A673 (cell line): ENCODE measurements around the gene OR10H1. TPM values are rescaled to one million over a fixed set of nuclear protein-coding genes. Genes with fewer than 3 reads are reported as not detected.
A peak's percentile ranks its signal among the peaks of the same experiment; 100 is the strongest.
"Not testable (repeated sequence)": the region's sequence is repeated elsewhere in the genome, so short reads cannot be mapped to it uniquely, and the experiment has no call there.

Experiments used
- BruUV-seq: library from RNA; stranded (reverse); fragments of 400-500 nt; replicated peaks from 2 replicates; lab custom pipeline; 2021; lab: Mats Ljungman, UMichigan
- CTCF ChIA-PET: fragments of 300-600 bp; sonication (Branson Sonifier 250); formaldehyde crosslinking; loops from one replicate; lab custom pipeline; 2022; ENCODE audit warnings: antibody characterized with exemption; lab: Charles Lee
- POLR2A ChIA-PET: fragments of 300-600 bp; sonication (Branson Sonifier 250); formaldehyde crosslinking; loops from one replicate; lab custom pipeline; 2022; ENCODE audit warnings: antibody characterized with exemption; ENCODE audit not compliant: low non-redundant PET; lab: Charles Lee
- DNase-seq: peaks from one replicate; pipeline ENCODE4 v3.0.0-alpha.2; 2015; ENCODE audit warnings: low spot score
- H3K27ac ChIP-seq: fragments of 200-600 bp; sonication (generic); 2 replicates; pipeline ENCODE4 v1.5.1; 2016; ENCODE audit warnings: mixed run types, low read depth, mild to moderate bottlenecking, mixed read lengths, antibody characterized with exemption, low read length; ENCODE audit not compliant: poor library complexity, severe bottlenecking
- H3K27me3 ChIP-seq: fragments of 200-600 bp; sonication (generic); replicated peaks from 2 replicates; pipeline ENCODE4 v1.6.1; 2017; ENCODE audit warnings: mixed run types, low read depth, mild to moderate bottlenecking, mixed read lengths, antibody characterized with exemption, low read length; ENCODE audit not compliant: insufficient read depth, poor library complexity
- H3K36me3 ChIP-seq: fragments of 200-600 bp; sonication (generic); 2 replicates; pipeline ENCODE4 v1.6.1; 2016; ENCODE audit warnings: mixed run types, mild to moderate bottlenecking, mixed read lengths, antibody characterized with exemption, low read length; ENCODE audit not compliant: insufficient read depth, poor library complexity, severe bottlenecking
- H3K4me1 ChIP-seq: fragments of 200-600 bp; sonication (generic); 2 replicates; pipeline ENCODE4 v1.6.1; 2017; ENCODE audit warnings: mixed run types, mild to moderate bottlenecking, mixed read lengths, antibody characterized with exemption, low read length; ENCODE audit not compliant: insufficient read depth, poor library complexity, severe bottlenecking
- H3K4me3 ChIP-seq: fragments of 200-600 bp; sonication (generic); 2 replicates; pipeline ENCODE4 v1.5.1; 2016; ENCODE audit warnings: low read depth, mixed run types, mild to moderate bottlenecking, mixed read lengths, low read length; ENCODE audit not compliant: poor library complexity, severe bottlenecking
- H3K9me3 ChIP-seq: fragments of 200-600 bp; sonication (generic); 2 replicates; pipeline ENCODE4 v1.6.1; 2016; ENCODE audit warnings: mixed run types, low read depth, mild to moderate bottlenecking, mixed read lengths, antibody characterized with exemption, low read length; ENCODE audit not compliant: poor library complexity, severe bottlenecking
- EZH2 ChIP-seq: fragments of 200-600 bp; sonication (generic); IDR thresholded peaks from 2 replicates; pipeline ENCODE4 v1.6.1; 2017; ENCODE audit warnings: borderline replicate concordance, low read depth, mild to moderate bottlenecking, mixed read lengths, antibody characterized with exemption, low read length; ENCODE audit not compliant: poor library complexity, severe bottlenecking
- intact Hi-C: fragments of 100-400 bp; cut with micrococcal nuclease; formaldehyde crosslinking; loops from one replicate; pipeline ENCODE4 v1.10.0; 2022; ENCODE audit not compliant: unreplicated experiment
- total RNA-seq: library from RNA; stranded (reverse); gene quantifications from 2 replicates; pipeline ENCODE4 v1.2.3, GENCODE V29; 2021
- TF ChIP-seq, protein P1 (sequence below): fragments of 300-800, 200-600 bp; sonication (generic); conservative IDR thresholded peaks from 2 replicates; pipeline ENCODE4 v1.5.1; 2017; ENCODE audit warnings: low read depth, mild to moderate bottlenecking, antibody characterized with exemption, low read length, moderate library complexity, mixed read lengths

Gene OR10H1
- total RNA-seq, 1 experiment from 2014 or later, result not detected

- no peak for TF ChIP-seq EZH2
- TF ChIP-seq, protein P1, sequence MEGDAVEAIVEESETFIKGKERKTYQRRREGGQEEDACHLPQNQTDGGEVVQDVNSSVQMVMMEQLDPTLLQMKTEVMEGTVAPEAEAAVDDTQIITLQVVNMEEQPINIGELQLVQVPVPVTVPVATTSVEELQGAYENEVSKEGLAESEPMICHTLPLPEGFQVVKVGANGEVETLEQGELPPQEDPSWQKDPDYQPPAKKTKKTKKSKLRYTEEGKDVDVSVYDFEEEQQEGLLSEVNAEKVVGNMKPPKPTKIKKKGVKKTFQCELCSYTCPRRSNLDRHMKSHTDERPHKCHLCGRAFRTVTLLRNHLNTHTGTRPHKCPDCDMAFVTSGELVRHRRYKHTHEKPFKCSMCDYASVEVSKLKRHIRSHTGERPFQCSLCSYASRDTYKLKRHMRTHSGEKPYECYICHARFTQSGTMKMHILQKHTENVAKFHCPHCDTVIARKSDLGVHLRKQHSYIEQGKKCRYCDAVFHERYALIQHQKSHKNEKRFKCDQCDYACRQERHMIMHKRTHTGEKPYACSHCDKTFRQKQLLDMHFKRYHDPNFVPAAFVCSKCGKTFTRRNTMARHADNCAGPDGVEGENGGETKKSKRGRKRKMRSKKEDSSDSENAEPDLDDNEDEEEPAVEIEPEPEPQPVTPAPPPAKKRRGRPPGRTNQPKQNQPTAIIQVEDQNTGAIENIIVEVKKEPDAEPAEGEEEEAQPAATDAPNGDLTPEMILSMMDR, result 0 out of 2 replicates have a peak, but pooled peaks have one; percentile 21
Observed at GRCh38 chr19:15810335-15810734, 5.1 kb downstream of the OR10H1 start.

GRCh38 chr19:15794279-15794678, 21.2 kb downstream of the OR10H1 start:
- BruUV-seq, H3K4me3 ChIP-seq, H3K27ac ChIP-seq, H3K36me3 ChIP-seq, H3K9me3 ChIP-seq, POLR2A ChIA-PET, intact Hi-C loops, H3K4me1 ChIP-seq, CTCF ChIA-PET, DNase-seq: not testable (repeated sequence)
- peaks cover 18% of the 10 kb centered on the region for H3K27me3 ChIP-seq

More at GRCh38 chr19:15810335-15810734, 5.1 kb downstream of the OR10H1 start:
- Histone ChIP-seq H3K9me3 (no peaks in the 10 kb centered on the region), H3K36me3 (no peaks in the 10 kb centered on the region), H3K4me3 (no peak overlapping the region), H3K27me3 (peaks cover 39% of the 10 kb centered on the region), H3K27ac (no peak overlapping the region), H3K4me1 (no peaks in the 10 kb centered on the region)
- CTCF ChIA-PET, result no interaction called here
- no TSS peak for BruUV-seq
- peak; percentile 14 for DNase-seq
- intact Hi-C loops, result no loop called here
- POLR2A ChIA-PET, result no interaction called here

- ChIA-PET POLR2A (no interaction called here), CTCF (no interaction called here)
- Histone ChIP-seq H3K36me3 (no peaks in the 10 kb centered on the region), H3K4me3 (no peak overlapping the region), H3K27ac (no peak overlapping the region), H3K9me3 (no peaks in the 10 kb centered on the region), H3K4me1 (no peaks in the 10 kb centered on the region), H3K27me3 (peaks cover 3% of the 10 kb centered on the region)
- intact Hi-C loops, result no loop called here
- TF ChIP-seq EZH2, result no peak
- TF ChIP-seq, protein P1, result no peak
- no TSS peak for BruUV-seq
- no peak for DNase-seq
Observed at GRCh38 chr19:15790096-15790495, 25.4 kb downstream of the OR10H1 start.

- POLR2A ChIA-PET, result no interaction called here
- intact Hi-C loops, result no loop called here
- CTCF ChIA-PET, result no interaction called here
Observed at GRCh38 chr19:15788594-15789270, 26.7 kb downstream of the OR10H1 start.

More at GRCh38 chr19:15788594-15789270, 26.7 kb downstream of the OR10H1 start:
- no peak for TF ChIP-seq EZH2
- TF ChIP-seq, protein P1, result no peak
- H3K4me1 ChIP-seq, result no peaks in the 10 kb centered on the region
- no peaks in the 10 kb centered on the region for H3K36me3 ChIP-seq
- H3K4me3 ChIP-seq, result no peak overlapping the region
- H3K27ac ChIP-seq, result no peak overlapping the region
- no peak for DNase-seq
- H3K9me3 ChIP-seq, result no peaks in the 10 kb centered on the region
- BruUV-seq, result no TSS peak
- H3K27me3 ChIP-seq, result peaks cover 6% of the 10 kb centered on the region
